ENCODE measurements around the gene PLSCR3. TPM values are rescaled to one million over a fixed set of nuclear protein-coding genes. Genes with fewer than 3 reads are reported as not detected.
A peak's percentile ranks its signal among the peaks of the same experiment; 100 is the strongest.

Gene PLSCR3
- polyA plus RNA-seq, 1 experiment: 76.1 TPM

- H3K4me3 ChIP-seq (ENCODE audit: low read depth, low read length): peak within 1 kb of the TSS; percentile 8; the same call in 1 of the 2 replicates
- no peaks in the 10 kb centered on the region for H3K36me3 ChIP-seq (ENCODE audit: control insufficient read depth, insufficient read depth, low read length)
- TF ChIP-seq, protein P1, sequence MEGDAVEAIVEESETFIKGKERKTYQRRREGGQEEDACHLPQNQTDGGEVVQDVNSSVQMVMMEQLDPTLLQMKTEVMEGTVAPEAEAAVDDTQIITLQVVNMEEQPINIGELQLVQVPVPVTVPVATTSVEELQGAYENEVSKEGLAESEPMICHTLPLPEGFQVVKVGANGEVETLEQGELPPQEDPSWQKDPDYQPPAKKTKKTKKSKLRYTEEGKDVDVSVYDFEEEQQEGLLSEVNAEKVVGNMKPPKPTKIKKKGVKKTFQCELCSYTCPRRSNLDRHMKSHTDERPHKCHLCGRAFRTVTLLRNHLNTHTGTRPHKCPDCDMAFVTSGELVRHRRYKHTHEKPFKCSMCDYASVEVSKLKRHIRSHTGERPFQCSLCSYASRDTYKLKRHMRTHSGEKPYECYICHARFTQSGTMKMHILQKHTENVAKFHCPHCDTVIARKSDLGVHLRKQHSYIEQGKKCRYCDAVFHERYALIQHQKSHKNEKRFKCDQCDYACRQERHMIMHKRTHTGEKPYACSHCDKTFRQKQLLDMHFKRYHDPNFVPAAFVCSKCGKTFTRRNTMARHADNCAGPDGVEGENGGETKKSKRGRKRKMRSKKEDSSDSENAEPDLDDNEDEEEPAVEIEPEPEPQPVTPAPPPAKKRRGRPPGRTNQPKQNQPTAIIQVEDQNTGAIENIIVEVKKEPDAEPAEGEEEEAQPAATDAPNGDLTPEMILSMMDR (IDR thresholded peaks at IDR 0.05; ENCODE audit: insufficient read depth, low read depth, low read length): 0 out of 2 replicates have a peak, but pooled peaks have one; percentile 6
- DNase-seq (ENCODE audit: low read depth): no peak
- POLR2A ChIA-PET: no interaction called here
- CTCF ChIA-PET: interaction anchor here (1.0 to 4.8 kb wide), 13 partner anchors 8 to 332 kb away, joined by 3 to 45 read pairs (median 17); partner anchors contain the start of genes SENP3, TMEM102, TMEM256 and TP53
- H3K27me3 ChIP-seq (ENCODE audit: control insufficient read depth, insufficient read depth, low read length): no peaks in the 10 kb centered on the region
Measured at GRCh38 chr17:7355053-7355452, 39.3 kb downstream of the PLSCR3 start, which contains the start of gene TMEM95. TSS of gene TMEM95 (plus strand) at chr17:7355156. CDS start at chr17:7355205, 49 bp downstream.

- peak overlapping the region; percentile 8; the same call in 1 of the 2 replicates for H3K4me3 ChIP-seq (ENCODE audit: low read depth, low read length)
- TF ChIP-seq, protein P1 (IDR thresholded peaks at IDR 0.05; ENCODE audit: insufficient read depth, low read depth, low read length): no peak
- no peaks in the 10 kb centered on the region for H3K27me3 ChIP-seq (ENCODE audit: control insufficient read depth, insufficient read depth, low read length)
- H3K36me3 ChIP-seq (ENCODE audit: control insufficient read depth, insufficient read depth, low read length): no peaks in the 10 kb centered on the region
- CTCF ChIA-PET: interaction anchor here (1.0 to 4.8 kb wide), 11 partner anchors 8 to 333 kb away, joined by 3 to 45 read pairs (median 22); partner anchors contain the start of genes SENP3, TMEM102, TMEM256 and TP53
- POLR2A ChIA-PET: interaction anchor here (1.0 kb wide), 1 partner anchor 50 kb away, joined by 3 read pairs; the partner anchor contains the start of gene TMEM256
- DNase-seq (ENCODE audit: low read depth): no peak
Measured at GRCh38 chr17:7354262-7354843, 40.0 kb downstream of the PLSCR3 start.

DNA sequence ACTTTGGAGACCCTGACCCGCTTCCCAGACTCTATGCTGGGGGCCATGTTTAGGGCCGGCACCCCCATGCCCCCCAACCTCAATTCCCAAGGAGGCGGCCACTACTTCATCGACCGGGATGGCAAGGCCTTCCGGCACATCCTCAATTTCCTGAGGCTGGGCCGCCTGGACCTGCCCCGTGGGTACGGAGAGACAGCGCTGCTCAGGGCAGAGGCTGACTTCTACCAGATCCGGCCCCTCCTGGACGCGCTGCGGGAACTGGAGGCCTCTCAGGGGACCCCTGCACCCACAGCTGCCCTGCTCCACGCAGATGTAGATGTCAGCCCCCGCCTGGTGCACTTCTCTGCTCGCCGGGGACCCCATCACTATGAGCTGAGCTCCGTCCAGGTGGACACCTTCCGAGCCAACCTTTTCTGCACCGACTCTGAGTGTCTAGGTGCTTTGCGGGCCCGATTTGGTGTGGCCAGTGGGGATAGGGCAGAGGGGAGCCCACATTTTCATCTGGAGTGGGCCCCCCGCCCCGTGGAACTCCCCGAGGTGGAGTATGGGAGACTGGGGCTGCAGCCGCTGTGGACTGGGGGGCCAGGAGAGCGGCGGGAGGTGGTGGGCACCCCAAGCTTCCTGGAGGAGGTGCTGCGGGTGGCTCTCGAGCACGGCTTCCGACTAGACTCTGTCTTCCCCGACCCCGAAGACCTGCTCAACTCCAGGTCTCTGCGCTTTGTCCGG lies 41.3 kb downstream of the PLSCR3 start:
- no peak for DNase-seq (ENCODE audit: low read depth)
- Histone ChIP-seq H3K4me3 (ENCODE audit: low read depth, low read length) (peak overlapping the region; percentile 71), H3K36me3 (ENCODE audit: control insufficient read depth, insufficient read depth, low read length) (no peaks in the 10 kb centered on the region), H3K27me3 (ENCODE audit: control insufficient read depth, insufficient read depth, low read length) (no peaks in the 10 kb centered on the region)
- TF ChIP-seq, protein P1 (IDR thresholded peaks at IDR 0.05; ENCODE audit: insufficient read depth, low read depth, low read length): no peak
- POLR2A ChIA-PET: interaction anchor here (1.0 kb wide), 1 partner anchor 51 kb away, joined by 3 read pairs; the partner anchor contains the start of gene TMEM256
- CTCF ChIA-PET: interaction anchor here (0.7 to 4.8 kb wide), 4 partner anchors 51 to 208 kb away, joined by 3 to 45 read pairs (median 22); partner anchors contain the start of genes SENP3, TMEM102 and TMEM256

- TF ChIP-seq, protein P1 (IDR thresholded peaks at IDR 0.05; ENCODE audit: insufficient read depth, low read depth, low read length): no peak; the same call in 1 of the 2 replicates
- DNase-seq (ENCODE audit: low read depth): no peak
- Histone ChIP-seq H3K27me3 (ENCODE audit: control insufficient read depth, insufficient read depth, low read length) (no peaks in the 10 kb centered on the region), H3K36me3 (ENCODE audit: control insufficient read depth, insufficient read depth, low read length) (no peaks in the 10 kb centered on the region), H3K4me3 (ENCODE audit: low read depth, low read length) (peak overlapping the region; percentile 71)
- ChIA-PET CTCF (interaction anchor here (0.7 to 4.8 kb wide), 2 partner anchors 52 to 208 kb away, joined by 3 to 40 read pairs; partner anchors contain the start of genes SENP3 and TMEM256), POLR2A (no interaction called here)
Measured at GRCh38 chr17:7352503-7352889, 41.8 kb downstream of the PLSCR3 start.

Measured in BJ (cell line).